ENCODE measurements around the gene CD3E.

DNA sequence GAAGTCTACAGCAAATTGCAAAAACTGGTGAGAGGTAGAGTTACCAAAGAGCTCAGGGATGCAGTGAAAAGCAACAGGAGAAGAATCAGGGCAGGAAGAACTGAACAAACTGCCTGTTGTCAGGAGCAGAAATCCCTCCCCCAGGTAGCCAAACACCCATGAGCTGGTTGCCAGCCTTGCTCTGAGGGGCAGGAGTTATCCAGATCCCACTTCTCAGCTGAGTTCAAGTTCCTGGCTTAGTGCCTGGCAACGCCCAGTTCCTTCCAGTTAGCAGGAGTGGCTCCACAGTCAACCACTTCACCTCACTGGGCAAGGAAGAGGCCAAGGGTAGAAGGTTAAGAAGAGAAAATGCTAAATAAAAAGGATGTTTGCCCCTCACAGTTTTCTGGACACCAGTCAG, 38.6 kb upstream of the CD3E start:
- TF ChIP-seq EZH2 (IDR thresholded peaks at IDR 0.05; ENCODE audit: insufficient read depth, poor library complexity, severe bottlenecking) (no peak), EZH2phosphoT487 (IDR thresholded peaks at IDR 0.05; ENCODE audit: insufficient read depth, low read depth) (no peak)
